Hematopoietic multipotent progenitor cell treated with erythropoietin and hydrocortisone succinate and interleukin-3 and kit ligand, for 8 days (in vitro differentiated cells): Measurements from ENCODE around the gene MFAP5.
"Not testable (repeated sequence)": the region's sequence is repeated elsewhere in the genome, so short reads cannot be mapped to it uniquely, and the experiment has no call there.

ENCODE experiments used
- DNase-seq: peaks from one replicate; pipeline ENCODE4 v3.0.0-alpha.2; 2015

Gene MFAP5

DNA sequence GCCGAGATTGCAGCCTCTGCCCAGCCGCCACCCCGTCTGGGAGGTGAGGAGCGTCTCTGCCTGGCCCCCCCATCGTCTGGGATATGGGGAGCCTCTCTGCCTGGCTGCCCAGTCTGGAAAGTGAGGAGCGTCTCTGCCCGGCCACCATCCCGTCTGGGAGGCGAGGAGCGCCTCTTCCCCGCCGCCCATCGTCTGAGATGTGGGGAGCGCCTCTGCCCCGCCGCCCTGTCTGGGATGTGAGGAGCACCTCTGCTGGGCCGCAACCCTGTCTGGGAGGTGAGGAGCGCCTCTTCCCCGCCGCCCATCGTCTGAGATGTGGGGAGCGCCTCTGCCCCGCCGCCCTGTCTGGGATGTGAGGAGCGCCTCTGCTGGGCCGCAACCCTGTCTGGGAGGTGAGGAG is 37.9 kb downstream of the MFAP5 start:
- DNase-seq: not testable (repeated sequence)

DNA sequence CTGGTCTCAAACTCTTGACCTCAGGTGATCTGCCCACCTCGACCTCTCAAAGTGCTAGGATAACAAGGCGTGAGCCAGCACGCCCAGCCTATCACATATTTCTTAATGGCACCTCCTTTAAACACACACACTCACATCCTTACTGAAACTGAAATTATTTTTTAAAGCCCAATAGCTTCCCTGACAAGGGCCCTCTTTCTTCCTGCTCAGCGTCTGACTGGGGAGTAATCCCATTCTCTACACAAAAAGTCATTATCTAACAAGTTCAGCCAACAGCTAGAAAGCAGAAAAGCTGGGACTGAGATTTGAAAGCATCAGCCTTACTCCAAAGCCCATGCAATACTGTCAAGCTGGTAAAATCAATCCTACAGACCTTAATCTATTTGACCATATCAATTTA is 40.0 kb downstream of the MFAP5 start:
- DNase-seq: no peak

DNA sequence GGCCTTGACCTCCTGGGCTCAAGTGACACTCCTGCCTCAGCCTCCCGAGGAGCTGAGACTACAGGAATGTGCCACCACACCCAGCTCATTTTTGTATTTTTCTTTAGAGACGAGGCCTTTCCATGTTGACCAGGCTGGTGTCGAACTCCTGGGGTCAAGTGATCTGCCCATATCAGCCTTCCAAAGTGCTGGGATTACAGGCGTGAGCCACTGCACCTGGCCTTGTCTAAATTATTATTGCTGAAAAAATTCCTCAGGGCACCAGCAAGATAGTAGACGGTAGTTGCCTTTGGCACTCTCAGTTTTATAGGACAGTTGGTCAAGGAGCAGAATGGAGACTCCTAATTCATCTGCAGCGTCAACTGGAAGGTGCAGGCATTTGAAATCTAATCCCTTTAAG is 47.4 kb downstream of the MFAP5 start:
- no peak for DNase-seq

DNA sequence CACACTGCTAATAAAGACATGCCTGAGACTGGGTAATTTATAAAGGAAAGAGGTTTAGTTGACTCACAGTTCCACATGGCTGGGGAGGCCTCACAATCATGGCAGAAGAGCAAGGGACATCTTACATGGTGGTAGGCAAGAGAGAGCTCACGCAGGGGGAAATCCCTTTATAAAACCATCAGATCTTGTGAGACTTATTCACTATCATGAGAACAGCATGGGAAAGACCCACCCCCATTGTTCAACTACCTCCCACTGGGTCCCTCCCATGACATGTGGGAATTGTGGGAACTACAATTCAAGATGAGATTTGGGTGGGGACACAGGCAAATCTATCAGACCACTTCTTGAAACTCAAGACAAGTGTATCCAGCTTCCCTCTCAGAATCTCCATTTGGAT is 48.7 kb downstream of the MFAP5 start:
- not testable (repeated sequence) for DNase-seq

DNA sequence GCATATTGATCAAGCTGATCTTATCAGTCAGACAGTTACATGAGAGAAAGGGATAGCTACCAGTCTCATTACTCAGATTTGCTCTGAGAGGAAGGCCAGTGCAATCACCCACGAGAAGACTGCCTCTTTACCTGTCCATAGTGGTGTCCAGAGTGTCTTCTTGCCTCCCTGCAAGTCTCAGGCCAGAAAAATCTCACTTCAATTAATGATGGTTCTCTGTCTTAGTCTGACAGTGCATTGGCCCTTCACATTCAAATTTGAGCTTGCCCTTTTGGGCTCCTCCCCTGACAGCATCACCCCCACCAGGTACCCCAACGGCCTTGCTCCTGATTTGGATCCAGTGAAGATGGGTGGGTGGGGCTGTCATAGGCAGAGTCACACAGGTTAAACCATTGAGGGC is 50.0 kb downstream of the MFAP5 start, which contains the start of gene AICDA:
AICDA (minus strand) TSS at position 231 of the 400 bp plus-strand sequence; CDS start at position 139, 92 bp downstream.
- no peak for DNase-seq

DNA sequence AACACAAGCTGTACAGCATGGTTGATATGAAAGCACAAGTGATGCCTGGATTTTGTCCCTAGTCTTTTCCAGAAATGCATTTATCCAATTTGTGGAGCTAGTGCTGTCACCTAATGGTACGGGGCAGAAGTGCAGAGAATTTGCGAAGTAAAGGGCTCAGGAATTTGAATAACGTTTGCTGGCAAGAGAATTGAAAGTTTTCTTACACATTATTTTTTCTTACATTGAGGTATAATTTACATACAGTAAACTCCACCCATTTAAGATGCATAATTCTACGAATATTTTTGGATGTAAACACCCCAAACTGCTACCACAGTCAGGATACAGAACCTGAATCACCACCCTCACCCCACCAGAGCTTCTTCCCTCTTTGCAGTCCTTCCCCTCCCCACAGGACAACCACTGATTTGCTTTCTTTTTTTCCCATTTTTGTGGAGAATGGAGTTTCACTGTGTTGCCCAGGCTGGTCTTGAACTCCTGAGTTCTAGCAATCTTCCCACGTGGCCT is 53.5 kb downstream of the MFAP5 start:
- peak; percentile 65 for DNase-seq

DNA sequence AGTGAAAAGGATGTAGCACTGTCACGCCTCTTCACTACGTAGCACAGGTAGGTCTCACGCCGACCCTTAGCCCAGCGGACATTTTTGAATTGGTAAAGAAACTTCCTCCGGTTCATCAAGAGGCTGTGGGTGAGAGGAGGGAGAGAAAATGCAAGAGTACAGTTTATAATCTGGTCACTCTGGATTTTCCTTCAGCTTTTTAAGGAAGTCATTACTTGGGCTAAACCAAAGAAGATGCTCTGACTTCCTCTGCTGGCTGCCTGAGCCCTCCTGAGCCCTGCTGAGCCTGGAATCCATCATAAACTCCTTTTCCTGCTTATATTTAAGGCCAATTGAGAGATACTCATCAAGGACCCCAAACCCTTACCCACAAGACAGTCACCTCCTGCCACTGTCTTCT is 55.7 kb downstream of the MFAP5 start:
- no peak for DNase-seq

DNA sequence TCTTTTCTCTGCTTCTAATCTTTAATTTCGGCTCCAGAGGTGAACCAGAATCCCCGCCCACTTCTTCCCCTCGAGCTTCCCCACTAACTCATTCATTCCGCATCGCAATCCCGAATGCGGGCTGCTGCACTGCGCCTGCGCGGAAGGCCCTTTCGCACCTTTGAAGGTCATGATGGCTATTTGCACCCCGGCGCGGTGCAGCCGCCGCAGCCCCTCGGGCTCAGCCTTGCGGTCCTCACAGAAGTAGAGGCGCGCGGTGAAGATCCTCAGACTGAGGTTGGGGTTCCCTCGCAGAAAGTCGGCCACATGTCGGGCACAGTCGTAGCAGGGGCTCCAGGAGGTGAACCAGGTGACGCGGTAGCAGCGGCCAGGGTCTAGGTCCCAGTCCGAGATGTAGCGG is 57.6 kb downstream of the MFAP5 start:
- no peak for DNase-seq

DNA sequence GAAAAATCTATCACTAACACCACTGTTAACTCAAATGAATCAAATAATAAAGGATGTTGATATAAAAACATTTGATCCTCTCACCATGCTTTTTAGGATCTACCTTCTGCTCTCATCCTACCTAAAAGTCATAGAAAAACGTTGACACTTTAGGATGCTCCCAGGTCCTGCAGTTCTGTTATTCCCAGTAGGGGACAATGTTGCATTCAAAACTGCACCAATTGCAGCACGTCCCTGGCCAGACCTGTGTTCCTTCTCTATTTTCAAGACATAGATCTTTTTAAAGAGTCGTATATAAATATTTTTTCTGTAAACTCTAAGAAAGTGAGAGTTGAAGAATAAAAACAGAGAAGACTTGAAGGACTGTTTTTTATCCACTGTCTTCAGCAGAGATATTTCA is 58.8 kb downstream of the MFAP5 start:
- no peak for DNase-seq

DNA sequence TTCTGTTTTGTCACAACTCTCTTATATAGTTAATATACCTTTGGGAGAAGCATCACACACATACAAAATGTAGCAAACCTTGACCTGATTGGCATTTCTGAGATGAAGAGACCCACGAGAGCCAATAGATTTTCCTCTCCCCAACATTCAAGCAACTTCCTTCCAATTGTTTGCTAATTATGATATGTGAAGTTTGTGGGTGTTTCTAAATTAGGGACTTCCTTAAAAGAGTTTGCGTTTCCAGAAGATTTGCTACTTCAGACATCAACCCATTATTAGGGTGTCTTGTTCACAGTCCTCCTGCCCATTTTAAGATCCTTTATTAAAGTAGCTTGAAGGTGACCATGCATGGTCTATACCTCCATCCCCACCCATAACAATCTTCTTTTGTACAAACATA is 59.3 kb downstream of the MFAP5 start:
- no peak for DNase-seq

DNA sequence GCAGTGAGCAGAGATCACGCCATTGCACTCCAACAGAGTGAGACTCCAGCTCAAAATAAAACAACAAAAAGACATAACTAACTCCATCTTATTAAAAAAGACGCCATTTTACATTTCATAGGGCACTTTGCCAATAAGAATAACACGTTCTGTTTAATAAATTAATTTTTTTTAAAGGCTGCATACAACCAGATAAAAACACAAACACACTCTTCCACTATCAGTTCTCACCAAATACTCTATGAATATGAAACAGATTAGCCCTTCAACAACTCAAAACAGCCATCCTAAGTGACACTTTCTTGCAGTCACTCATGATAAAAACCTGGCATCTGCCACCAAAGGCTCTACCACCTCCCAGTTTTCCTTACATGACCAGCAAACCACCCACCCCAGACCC is 66.1 kb downstream of the MFAP5 start:
- DNase-seq: peak; percentile 69
